Measurements from ENCODE around the gene ZNF133. TPM values are rescaled to one million over a fixed set of nuclear protein-coding genes. Genes with fewer than 3 reads are reported as not detected.

The ZNF133 gene
- polyA plus RNA-seq, 1 donor (not counting 4 experiments of a cell fraction or from before 2014, with no cell fraction given) = 15.8 TPM

- Histone ChIP-seq H3K4me2 (ENCODE audit: control insufficient read depth, extremely low read depth, insufficient read depth, low read depth, low read length) (no peak overlapping the region), H3K36me3 (ENCODE audit: control insufficient read depth in 2 of 2, extremely low read depth in 1 of 2, insufficient read depth in 2 of 2, low read length in 2 of 2) (no peaks in the 10 kb centered on the region), H3K4me3 (ENCODE audit: control insufficient read depth in 2 of 3, extremely low read depth in 1 of 3, insufficient read depth in 2 of 3, low read depth in 1 of 3, low read length in 3 of 3) (no peak overlapping the region), H3K27ac (ENCODE audit: control insufficient read depth, insufficient read depth, low read length) (no peak overlapping the region), H3K9me3 (ENCODE audit: control insufficient read depth, low read depth, low read length) (no peaks in the 10 kb centered on the region), H2AFZ (ENCODE audit: control insufficient read depth, low read length) (no peak overlapping the region), H3K79me2 (ENCODE audit: control insufficient read depth, insufficient read depth, low read length) (no peaks in the 10 kb centered on the region), H3K9me1 (ENCODE audit: control insufficient read depth, extremely low read depth, insufficient read depth, low read length) (no peaks in the 10 kb centered on the region), H4K20me1 (ENCODE audit: control insufficient read depth, extremely low read depth, insufficient read depth, low read length) (no peaks in the 10 kb centered on the region), H3K4me1 (ENCODE audit: control insufficient read depth, extremely low read depth, insufficient read depth, low read length) (no peaks in the 10 kb centered on the region), H3K27me3 (ENCODE audit: control insufficient read depth, extremely low read depth, insufficient read depth, low read length) (no peaks in the 10 kb centered on the region), H3K9ac (ENCODE audit: control insufficient read depth, extremely low read depth, insufficient read depth, low read length) (no peak overlapping the region)
- no peak for DNase-seq (ENCODE audit: low read depth, low spot score)
- FAIRE-seq = no peak
- TF ChIP-seq CTCF (optimal IDR thresholded peaks at IDR 0.05 in 1 of 3, IDR thresholded peaks at IDR 0.05 in 1 of 3, conservative IDR thresholded peaks at IDR 0.05 in 1 of 3; ENCODE audit: extremely low read depth in 1 of 3, insufficient read depth in 2 of 3, low read length in 3 of 3) (no peak), EZH2 (IDR thresholded peaks at IDR 0.05; ENCODE audit: low read length) (no peak)
- dilution Hi-C loops (cut with MboI; ENCODE audit: extremely low pct_ligation_motif_present, low sequenced_read_pairs) = no loop called here
Observed at GRCh38 chr20:18360635-18361034, 72.3 kb downstream of the ZNF133 start.

- H3K36me3 ChIP-seq (ENCODE audit: control insufficient read depth in 2 of 2, extremely low read depth in 1 of 2, insufficient read depth in 2 of 2, low read length in 2 of 2) = no peaks in the 10 kb centered on the region
- H3K4me1 ChIP-seq (ENCODE audit: control insufficient read depth, extremely low read depth, insufficient read depth, low read length) = no peaks in the 10 kb centered on the region
- FAIRE-seq = no peak
- no peaks in the 10 kb centered on the region for H3K27me3 ChIP-seq (ENCODE audit: control insufficient read depth, extremely low read depth, insufficient read depth, low read length)
- dilution Hi-C loops (cut with MboI; ENCODE audit: extremely low pct_ligation_motif_present, low sequenced_read_pairs) = no loop called here
- no peaks in the 10 kb centered on the region for H3K9me1 ChIP-seq (ENCODE audit: control insufficient read depth, extremely low read depth, insufficient read depth, low read length)
- no peak overlapping the region for H3K9ac ChIP-seq (ENCODE audit: control insufficient read depth, extremely low read depth, insufficient read depth, low read length)
- H2AFZ ChIP-seq (ENCODE audit: control insufficient read depth, low read length) = no peak overlapping the region
- H3K9me3 ChIP-seq (ENCODE audit: control insufficient read depth, low read depth, low read length) = no peaks in the 10 kb centered on the region
- H3K27ac ChIP-seq (ENCODE audit: control insufficient read depth, insufficient read depth, low read length) = no peak overlapping the region
- no peak overlapping the region for H3K4me2 ChIP-seq (ENCODE audit: control insufficient read depth, extremely low read depth, insufficient read depth, low read depth, low read length)
- no peaks in the 10 kb centered on the region for H3K79me2 ChIP-seq (ENCODE audit: control insufficient read depth, insufficient read depth, low read length)
- TF ChIP-seq EZH2 (IDR thresholded peaks at IDR 0.05; ENCODE audit: low read length) (no peak), CTCF (optimal IDR thresholded peaks at IDR 0.05 in 1 of 3, IDR thresholded peaks at IDR 0.05 in 1 of 3, conservative IDR thresholded peaks at IDR 0.05 in 1 of 3; ENCODE audit: extremely low read depth in 1 of 3, insufficient read depth in 2 of 3, low read length in 3 of 3) (no peak)
- DNase-seq (ENCODE audit: low read depth, low spot score) = no peak
- H4K20me1 ChIP-seq (ENCODE audit: control insufficient read depth, extremely low read depth, insufficient read depth, low read length) = no peaks in the 10 kb centered on the region
- no peak overlapping the region for H3K4me3 ChIP-seq (ENCODE audit: control insufficient read depth in 2 of 3, extremely low read depth in 1 of 3, insufficient read depth in 2 of 3, low read depth in 1 of 3, low read length in 3 of 3)
Observed at GRCh38 chr20:18361678-18362077, 73.4 kb downstream of the ZNF133 start.

Measured in keratinocyte (primary cell).